Memory B cell (primary cell): ENCODE measurements around the gene UNC80.

ENCODE experiments used
- ATAC-seq: fragments of 150-1000 bp; cut with Tn5 transposase; 2 replicates; pipeline ENCODE4 v1.10.0; 2021; ENCODE audit warnings: low read depth, mild to moderate bottlenecking, moderate library complexity
- DNase-seq, 2 donors: peaks; one replicate each; pipeline ENCODE4 v3.0.0; 2022; ENCODE audit warnings: low spot score in 2 of 2
- H3K27ac Mint-ChIP-seq: one replicate; pipeline ENCODE4 v1.8.0; 2022; ENCODE audit warnings: mild to moderate bottlenecking, moderate library complexity, mixed read lengths
- H3K27me3 Mint-ChIP-seq: one replicate; pipeline ENCODE4 v1.8.0; 2022; ENCODE audit warnings: mixed read lengths
- H3K36me3 Mint-ChIP-seq: one replicate; pipeline ENCODE4 v1.8.0; 2022; ENCODE audit warnings: mild to moderate bottlenecking, mixed read lengths
- H3K4me1 Mint-ChIP-seq: one replicate; pipeline ENCODE4 v1.8.0; 2022; ENCODE audit warnings: mixed read lengths
- H3K4me3 Mint-ChIP-seq: one replicate; pipeline ENCODE4 v1.8.0; 2022; ENCODE audit warnings: mild to moderate bottlenecking, moderate library complexity, mixed read lengths
- H3K9me3 Mint-ChIP-seq: one replicate; pipeline ENCODE4 v1.8.0; 2022; ENCODE audit warnings: mixed read lengths

UNC80 gene

DNA sequence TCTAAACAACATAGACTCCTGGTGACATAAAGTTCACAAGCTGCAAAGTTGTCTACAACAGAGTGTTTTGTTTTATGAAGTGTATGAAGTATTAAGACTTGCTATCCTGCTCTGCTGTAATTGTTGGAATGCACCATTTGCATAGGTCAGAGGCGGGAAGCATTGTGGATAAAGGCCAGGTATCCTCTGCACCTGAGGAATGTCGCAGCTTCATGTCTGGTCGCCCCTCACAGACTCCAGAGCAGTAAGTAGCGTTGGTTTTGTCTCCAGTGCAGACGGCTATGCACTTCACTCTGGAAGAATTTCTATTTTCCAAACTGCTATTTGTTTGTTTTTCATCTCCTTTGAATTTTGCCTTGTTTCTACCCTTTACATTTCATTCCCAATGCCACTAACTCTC, 63.1 kb downstream of the UNC80 start:
- H3K36me3 Mint-ChIP-seq = no peaks in the 10 kb centered on the region
- peaks cover 2% of the 10 kb centered on the region for H3K27me3 Mint-ChIP-seq
- no peak overlapping the region for H3K27ac Mint-ChIP-seq
- ATAC-seq = no peak
- DNase-seq = no peak
- no peaks in the 10 kb centered on the region for H3K9me3 Mint-ChIP-seq
- H3K4me3 Mint-ChIP-seq = no peak overlapping the region
- H3K4me1 Mint-ChIP-seq = no peaks in the 10 kb centered on the region

DNA sequence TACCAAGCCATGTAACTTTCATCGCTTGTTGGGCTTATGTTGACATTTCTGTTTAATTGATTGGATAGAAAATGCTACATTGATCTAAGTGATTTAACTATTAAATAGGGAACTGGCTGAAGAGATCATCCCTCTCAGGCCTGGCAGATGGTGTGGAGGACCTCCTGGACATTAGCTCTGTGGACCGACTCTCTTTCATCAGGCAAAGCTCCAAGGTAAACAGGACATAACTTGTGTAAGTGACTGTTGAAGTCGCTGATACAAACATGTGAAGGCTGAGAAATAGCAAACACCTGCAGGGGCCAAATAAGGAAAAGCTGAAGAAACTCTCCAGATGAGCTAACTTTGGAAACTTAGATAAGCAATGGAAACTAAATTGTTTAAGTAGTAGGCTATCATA, 68.8 kb downstream of the UNC80 start:
- no peaks in the 10 kb centered on the region for H3K36me3 Mint-ChIP-seq
- H3K9me3 Mint-ChIP-seq = no peaks in the 10 kb centered on the region
- no peaks in the 10 kb centered on the region for H3K27me3 Mint-ChIP-seq
- H3K4me1 Mint-ChIP-seq = no peaks in the 10 kb centered on the region
- no peak overlapping the region for H3K4me3 Mint-ChIP-seq
- DNase-seq = no peak
- no peak overlapping the region for H3K27ac Mint-ChIP-seq
- no peak for ATAC-seq

DNA sequence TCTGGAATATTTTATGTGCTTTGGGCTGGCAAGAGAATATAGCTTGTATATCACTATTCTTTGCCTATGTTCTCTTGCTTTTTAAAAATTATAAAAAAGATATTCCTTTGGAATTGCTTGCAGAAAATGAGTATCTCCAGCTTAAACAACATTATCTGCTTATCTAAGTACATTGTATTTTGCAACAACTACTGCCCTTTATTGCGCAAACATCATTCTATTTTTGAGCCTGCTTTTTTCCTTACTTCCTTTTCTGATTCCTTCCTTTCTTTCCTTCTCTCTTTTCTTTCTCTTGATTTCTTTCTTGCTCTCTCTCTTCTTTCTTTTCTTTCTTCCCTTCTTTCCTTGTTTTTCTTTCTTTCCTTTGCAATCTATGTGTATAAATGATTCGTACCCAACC, 74.0 kb downstream of the UNC80 start:
- Mint-ChIP-seq H3K27me3 (peaks cover 1% of the 10 kb centered on the region), H3K36me3 (no peaks in the 10 kb centered on the region), H3K9me3 (peaks cover 1% of the 10 kb centered on the region), H3K4me1 (no peaks in the 10 kb centered on the region), H3K27ac (no peak overlapping the region), H3K4me3 (no peak overlapping the region)
- ATAC-seq = no peak
- no peak for DNase-seq

DNA sequence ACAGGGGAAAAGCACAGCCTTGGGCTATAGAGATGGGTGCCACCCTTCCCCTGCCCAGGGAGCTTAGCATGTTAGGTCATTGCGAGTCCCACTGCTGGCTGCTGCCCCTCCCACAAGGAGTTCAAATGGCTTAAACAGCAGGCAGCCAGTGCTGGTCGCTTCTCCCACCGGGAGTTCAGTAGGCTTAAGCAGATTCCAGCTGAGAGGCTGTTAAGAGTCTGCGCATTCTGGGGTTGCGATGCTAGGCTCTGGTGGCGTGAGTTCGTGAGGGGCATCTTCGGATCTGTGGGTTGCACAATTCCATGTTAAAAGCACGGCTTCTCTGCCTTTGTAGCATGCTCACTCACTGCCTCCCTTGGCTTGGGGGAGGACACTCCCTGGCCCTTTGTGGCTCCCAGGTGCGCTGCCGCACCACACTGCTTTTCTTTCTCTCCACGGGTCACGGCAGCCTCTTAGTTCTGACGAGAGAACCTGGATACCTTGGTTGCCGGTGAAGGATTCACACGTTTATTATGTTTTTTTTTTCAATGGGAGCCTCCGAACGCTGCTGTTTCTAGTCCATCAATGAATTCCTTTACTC, 93.2 kb downstream of the UNC80 start:
- DNase-seq (no peak), ATAC-seq (no peak)
- Mint-ChIP-seq H3K36me3 (no peaks in the 10 kb centered on the region), H3K9me3 (peaks cover 3% of the 10 kb centered on the region), H3K27ac (no peak overlapping the region), H3K27me3 (no peaks in the 10 kb centered on the region), H3K4me1 (no peaks in the 10 kb centered on the region), H3K4me3 (no peak overlapping the region)

DNA sequence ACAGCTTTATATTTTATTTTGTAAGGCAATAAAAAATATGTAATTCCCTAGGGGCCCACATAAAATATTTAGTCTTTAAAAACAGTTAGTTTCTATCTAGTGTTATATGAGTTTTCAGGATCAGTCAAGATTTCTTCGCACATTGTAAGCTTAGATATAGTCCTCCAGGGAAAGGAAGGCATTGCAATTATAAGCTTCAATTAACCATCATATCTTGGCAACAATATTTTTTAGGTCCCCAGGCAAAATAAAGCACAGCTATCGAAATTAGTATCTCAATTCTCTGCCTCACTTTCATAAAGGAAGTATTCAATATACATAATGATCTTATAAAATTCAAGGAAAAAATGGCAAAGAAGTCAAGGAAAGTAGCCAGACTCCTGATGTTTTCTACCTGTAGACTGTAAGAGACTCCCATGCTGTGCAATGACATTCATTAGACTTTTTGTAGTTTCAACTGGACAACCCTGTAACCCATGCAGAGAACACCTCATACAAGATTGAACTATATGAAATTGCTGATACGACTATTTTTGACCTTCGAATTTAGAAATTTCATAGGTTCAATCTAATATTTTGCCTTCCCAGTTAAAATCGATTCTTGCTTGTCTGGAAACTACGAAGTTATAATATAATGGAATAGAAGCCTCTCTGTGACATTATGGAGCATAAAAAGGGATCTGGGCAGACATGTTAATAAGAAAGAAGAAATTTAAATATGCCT, 96.8 kb downstream of the UNC80 start:
- H3K27ac Mint-ChIP-seq = no peak overlapping the region
- no peaks in the 10 kb centered on the region for H3K36me3 Mint-ChIP-seq
- peaks cover 3% of the 10 kb centered on the region for H3K9me3 Mint-ChIP-seq
- H3K4me3 Mint-ChIP-seq = no peak overlapping the region
- H3K4me1 Mint-ChIP-seq = no peaks in the 10 kb centered on the region
- DNase-seq (no peak), ATAC-seq (no peak)
- H3K27me3 Mint-ChIP-seq = no peaks in the 10 kb centered on the region

DNA sequence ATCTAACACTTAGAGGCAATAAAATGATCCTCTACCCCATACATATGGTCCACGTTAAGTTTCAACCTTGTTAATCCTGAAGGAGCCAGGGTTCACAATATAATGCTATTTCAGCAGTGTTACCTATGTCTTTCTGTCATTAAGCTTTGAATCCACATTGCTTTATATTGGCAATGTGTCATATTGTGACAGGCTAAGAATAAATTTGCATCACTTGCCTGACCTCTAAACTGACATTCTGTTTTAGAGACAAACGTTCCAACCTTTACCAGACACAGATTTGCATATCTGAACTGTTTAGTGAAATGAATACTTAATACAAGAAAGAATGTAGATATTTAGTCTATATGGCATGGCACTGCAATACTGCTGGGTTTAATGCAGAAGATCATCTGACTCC, 98.4 kb downstream of the UNC80 start:
- Mint-ChIP-seq H3K9me3 (peaks cover 3% of the 10 kb centered on the region), H3K27ac (no peak overlapping the region), H3K4me3 (no peak overlapping the region), H3K27me3 (no peaks in the 10 kb centered on the region), H3K4me1 (no peaks in the 10 kb centered on the region), H3K36me3 (no peaks in the 10 kb centered on the region)
- ATAC-seq = no peak
- DNase-seq = no peak

DNA sequence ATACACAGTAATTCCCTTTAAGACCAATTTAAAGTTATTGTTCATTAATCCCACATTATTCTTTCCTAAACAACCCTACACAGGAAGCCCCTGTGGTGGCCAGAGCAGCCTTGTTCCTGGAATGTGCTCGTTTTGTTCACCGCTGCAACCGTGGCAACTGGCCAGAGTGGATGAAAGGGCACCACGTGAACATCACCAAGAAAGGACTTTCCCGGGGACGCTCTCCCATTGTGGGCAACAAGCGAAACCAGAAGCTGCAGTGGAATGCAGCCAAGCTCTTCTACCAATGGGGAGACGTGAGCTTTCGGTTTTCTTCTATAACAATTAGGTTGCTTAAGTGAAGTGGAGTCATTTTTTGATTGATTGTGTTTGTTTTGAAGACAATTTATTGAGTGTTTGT, 101.0 kb downstream of the UNC80 start:
- no peaks in the 10 kb centered on the region for H3K9me3 Mint-ChIP-seq
- DNase-seq = no peak

DNA sequence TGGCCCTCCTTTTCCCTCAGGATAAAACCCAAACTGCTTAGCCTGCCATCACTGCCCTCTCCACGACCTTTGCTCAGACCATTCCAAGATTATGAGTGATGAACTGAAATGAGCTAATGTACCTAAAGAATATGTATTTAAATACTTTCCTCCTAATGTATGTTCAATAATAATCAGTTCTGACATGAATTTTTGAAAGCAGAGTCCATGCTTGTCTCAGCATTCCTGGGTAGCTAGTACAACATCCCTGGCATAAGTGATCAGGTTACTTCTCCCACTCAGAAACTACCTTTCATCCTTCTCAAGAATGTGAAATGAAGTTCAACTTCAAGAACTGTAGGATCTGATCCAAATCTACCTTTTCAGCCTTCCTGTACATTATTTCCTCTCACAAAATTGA, 103.6 kb downstream of the UNC80 start:
- Mint-ChIP-seq H3K9me3 (no peaks in the 10 kb centered on the region), H3K4me1 (no peaks in the 10 kb centered on the region), H3K36me3 (no peaks in the 10 kb centered on the region), H3K27me3 (peaks cover 1% of the 10 kb centered on the region), H3K4me3 (no peak overlapping the region), H3K27ac (no peak overlapping the region)
- ATAC-seq = no peak
- no peak for DNase-seq

More for the DNA sequence above, 101.0 kb downstream of the UNC80 start:
- no peak for ATAC-seq
- H3K36me3 Mint-ChIP-seq = no peaks in the 10 kb centered on the region
- H3K4me1 Mint-ChIP-seq = no peaks in the 10 kb centered on the region
- no peak overlapping the region for H3K4me3 Mint-ChIP-seq
- no peak overlapping the region for H3K27ac Mint-ChIP-seq
- H3K27me3 Mint-ChIP-seq = no peaks in the 10 kb centered on the region

DNA sequence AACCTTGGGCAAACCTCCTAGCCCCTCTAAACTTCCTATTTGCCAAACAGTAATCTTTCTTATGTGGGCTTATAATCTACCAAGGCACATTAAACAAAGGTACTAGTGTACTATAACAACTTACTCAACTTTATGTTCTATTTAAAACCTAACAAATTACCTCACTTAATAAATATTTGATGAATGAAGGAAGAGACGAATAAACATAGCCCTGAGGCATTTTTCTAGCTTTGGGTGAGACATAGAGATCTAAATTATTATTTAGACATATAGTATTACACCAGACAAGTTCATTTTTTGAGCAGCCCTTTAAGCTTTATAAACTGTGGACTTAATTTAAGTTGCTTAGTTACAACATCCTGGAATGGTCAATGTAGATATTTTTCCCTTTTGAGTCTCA, 104.6 kb downstream of the UNC80 start:
- ATAC-seq (no peak), DNase-seq (no peak)
- Mint-ChIP-seq H3K9me3 (no peaks in the 10 kb centered on the region), H3K36me3 (no peaks in the 10 kb centered on the region), H3K27me3 (peaks cover 1% of the 10 kb centered on the region), H3K4me3 (no peak overlapping the region), H3K27ac (no peak overlapping the region), H3K4me1 (no peaks in the 10 kb centered on the region)

DNA sequence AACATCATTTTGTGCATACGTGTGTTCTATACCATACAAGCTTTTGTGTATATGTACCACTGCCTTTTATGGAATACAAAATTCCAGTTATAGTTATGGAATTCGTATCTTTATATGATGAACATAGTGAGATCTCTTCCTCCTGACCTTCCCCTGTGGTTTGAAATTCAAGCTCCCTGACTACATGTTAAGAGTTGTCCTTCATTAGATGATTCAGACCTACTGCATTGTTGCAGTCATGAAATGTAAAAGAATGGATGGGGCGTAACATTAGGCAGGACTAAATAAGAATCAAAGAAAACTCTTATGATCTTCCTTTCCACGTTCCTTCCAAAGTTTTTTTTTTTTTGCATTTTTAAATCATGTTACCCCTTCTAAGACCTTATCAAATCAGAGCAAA, 107.1 kb downstream of the UNC80 start:
- no peaks in the 10 kb centered on the region for H3K4me1 Mint-ChIP-seq
- no peak for ATAC-seq
- no peak overlapping the region for H3K4me3 Mint-ChIP-seq
- no peak for DNase-seq
- H3K27ac Mint-ChIP-seq = no peak overlapping the region
- H3K9me3 Mint-ChIP-seq = no peaks in the 10 kb centered on the region
- peaks cover 1% of the 10 kb centered on the region for H3K27me3 Mint-ChIP-seq
- H3K36me3 Mint-ChIP-seq = no peaks in the 10 kb centered on the region

DNA sequence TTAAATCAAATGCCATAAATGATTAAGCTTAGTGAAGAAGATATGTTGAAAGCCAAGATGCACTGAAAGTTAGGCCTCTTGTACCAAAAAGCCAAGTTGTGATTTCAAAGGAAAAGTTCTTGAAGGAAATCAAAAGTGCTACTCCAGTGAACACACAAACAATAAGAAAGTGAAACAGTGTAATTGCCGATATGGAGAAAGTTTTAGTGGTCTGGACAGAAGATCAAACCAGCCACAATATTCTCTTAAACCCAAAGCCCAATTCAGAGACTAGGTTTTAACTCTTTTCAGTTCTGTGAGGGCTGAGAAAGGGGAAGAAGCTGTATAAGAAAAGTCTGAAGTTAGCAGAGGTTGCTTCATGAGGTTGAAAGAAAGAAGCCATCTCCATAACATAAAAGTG, 129.0 kb downstream of the UNC80 start:
- ATAC-seq (no peak), DNase-seq (no peak)
- H3K9me3 Mint-ChIP-seq = no peaks in the 10 kb centered on the region
- H3K27ac Mint-ChIP-seq = no peak overlapping the region
- no peaks in the 10 kb centered on the region for H3K36me3 Mint-ChIP-seq
- no peaks in the 10 kb centered on the region for H3K27me3 Mint-ChIP-seq
- H3K4me3 Mint-ChIP-seq = no peak overlapping the region
- H3K4me1 Mint-ChIP-seq = no peaks in the 10 kb centered on the region

DNA sequence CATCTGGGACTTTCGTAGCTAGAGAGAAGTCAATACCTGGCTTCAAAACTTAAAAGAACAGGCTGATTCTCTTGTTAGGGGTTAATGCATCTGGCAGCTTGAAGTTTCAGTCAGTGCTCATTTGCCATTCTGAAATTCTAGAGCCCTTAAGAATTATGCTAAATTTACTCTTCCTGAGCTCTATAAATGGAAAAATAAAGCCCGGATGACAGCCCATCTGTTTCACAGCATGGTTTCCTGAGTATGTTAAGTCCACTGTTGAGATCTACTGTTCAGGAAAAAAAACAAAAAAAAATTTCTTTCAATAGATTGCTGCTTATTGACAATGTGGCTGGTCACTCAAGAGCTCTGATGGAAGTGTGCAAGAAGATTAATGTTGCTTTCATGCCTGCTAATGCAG, 129.5 kb downstream of the UNC80 start:
- Mint-ChIP-seq H3K27ac (no peak overlapping the region), H3K27me3 (no peaks in the 10 kb centered on the region), H3K4me1 (no peaks in the 10 kb centered on the region), H3K9me3 (no peaks in the 10 kb centered on the region), H3K4me3 (no peak overlapping the region), H3K36me3 (no peaks in the 10 kb centered on the region)
- no peak for ATAC-seq
- DNase-seq = no peak

DNA sequence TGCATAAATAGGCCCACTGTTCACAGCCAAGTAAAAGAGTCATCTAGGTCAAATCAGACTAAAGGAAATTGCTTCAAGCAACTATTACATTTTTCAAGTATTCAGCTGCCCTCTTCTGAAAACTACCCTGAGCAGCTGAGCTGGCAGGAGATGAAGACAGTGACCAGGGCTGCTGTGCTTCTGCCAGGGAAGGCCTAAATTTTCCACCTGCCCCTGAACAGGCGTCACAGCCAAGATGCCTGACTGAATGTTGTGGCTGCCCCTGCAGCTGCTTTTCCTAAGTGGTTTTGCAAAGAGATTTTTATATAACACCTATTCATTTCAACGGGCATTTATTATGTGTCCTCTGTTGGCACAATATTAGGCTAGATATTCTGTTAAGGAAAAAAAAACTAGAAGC, 134.1 kb downstream of the UNC80 start:
- Mint-ChIP-seq H3K4me3 (no peak overlapping the region), H3K27me3 (no peaks in the 10 kb centered on the region), H3K36me3 (no peaks in the 10 kb centered on the region), H3K4me1 (no peaks in the 10 kb centered on the region), H3K9me3 (peaks cover 1% of the 10 kb centered on the region), H3K27ac (no peak overlapping the region)
- DNase-seq (no peak), ATAC-seq (no peak)

DNA sequence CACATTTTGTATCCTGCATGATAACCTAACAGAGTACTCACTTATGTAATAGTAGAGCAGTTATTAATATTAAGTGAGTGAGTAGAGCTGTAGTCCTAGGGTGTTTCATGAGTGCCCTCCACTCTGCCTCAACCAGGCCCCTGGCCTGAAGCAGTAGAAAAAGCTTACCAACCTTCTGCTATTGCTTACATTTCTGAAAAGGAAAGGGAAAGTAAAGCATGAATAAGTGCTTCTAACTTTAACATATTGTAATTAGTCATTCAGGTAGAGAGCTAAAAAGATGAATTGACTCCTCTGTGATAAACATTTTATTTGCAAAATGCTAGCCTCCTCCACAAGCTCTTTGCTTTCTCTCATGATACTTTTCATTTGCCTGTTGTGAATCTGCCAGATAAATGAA, 136.1 kb downstream of the UNC80 start:
- DNase-seq = no peak
- H3K27ac Mint-ChIP-seq = no peak overlapping the region
- no peak overlapping the region for H3K4me3 Mint-ChIP-seq
- H3K9me3 Mint-ChIP-seq = peaks cover 1% of the 10 kb centered on the region
- no peaks in the 10 kb centered on the region for H3K4me1 Mint-ChIP-seq
- no peak for ATAC-seq
- H3K36me3 Mint-ChIP-seq = no peaks in the 10 kb centered on the region
- H3K27me3 Mint-ChIP-seq = no peaks in the 10 kb centered on the region

DNA sequence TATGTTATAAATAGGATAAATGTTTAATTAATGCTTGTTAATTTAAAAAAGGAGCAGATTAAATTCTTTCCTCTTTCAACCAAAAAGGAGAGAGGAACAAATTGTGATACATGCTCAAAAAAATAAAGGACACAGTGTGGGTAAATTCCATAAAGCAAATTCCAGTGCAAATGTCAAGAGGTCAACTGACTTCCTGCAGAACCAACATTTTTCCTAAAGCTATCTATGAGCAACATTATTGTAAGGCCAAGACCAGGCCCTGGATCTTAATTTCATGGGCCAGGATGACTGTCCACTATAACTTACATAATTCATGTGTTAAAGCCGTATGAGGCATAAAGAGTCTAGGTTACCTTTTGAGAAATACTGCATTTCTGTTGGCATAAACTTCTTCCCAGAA, 136.9 kb downstream of the UNC80 start:
- H3K4me3 Mint-ChIP-seq = no peak overlapping the region
- no peaks in the 10 kb centered on the region for H3K27me3 Mint-ChIP-seq
- peaks cover 1% of the 10 kb centered on the region for H3K9me3 Mint-ChIP-seq
- H3K36me3 Mint-ChIP-seq = no peaks in the 10 kb centered on the region
- no peaks in the 10 kb centered on the region for H3K4me1 Mint-ChIP-seq
- H3K27ac Mint-ChIP-seq = no peak overlapping the region
- ATAC-seq (no peak), DNase-seq (no peak)
